HepG2 (cell line): ENCODE data around the gene MEDAG.

Experiments
- CREM ChIP-seq, 2 experiments: sonication (generic) in 1 of 2; formaldehyde crosslinking in 1 of 2; IDR thresholded peaks; 2 replicates each; pipeline versions ENCODE4 v1.4.0 to v1.6.1; 2016 to 2020; ENCODE audit warnings: antibody characterized with exemption in 1 of 2, mild to moderate bottlenecking in 1 of 2, missing genetic modification reagents in 1 of 2
- SMC3 ChIP-seq: IDR thresholded peaks from 2 replicates; pipeline ENCODE4 v1.6.1; 2011; ENCODE audit warnings: low read length, improper control_type of control experiment

DNA sequence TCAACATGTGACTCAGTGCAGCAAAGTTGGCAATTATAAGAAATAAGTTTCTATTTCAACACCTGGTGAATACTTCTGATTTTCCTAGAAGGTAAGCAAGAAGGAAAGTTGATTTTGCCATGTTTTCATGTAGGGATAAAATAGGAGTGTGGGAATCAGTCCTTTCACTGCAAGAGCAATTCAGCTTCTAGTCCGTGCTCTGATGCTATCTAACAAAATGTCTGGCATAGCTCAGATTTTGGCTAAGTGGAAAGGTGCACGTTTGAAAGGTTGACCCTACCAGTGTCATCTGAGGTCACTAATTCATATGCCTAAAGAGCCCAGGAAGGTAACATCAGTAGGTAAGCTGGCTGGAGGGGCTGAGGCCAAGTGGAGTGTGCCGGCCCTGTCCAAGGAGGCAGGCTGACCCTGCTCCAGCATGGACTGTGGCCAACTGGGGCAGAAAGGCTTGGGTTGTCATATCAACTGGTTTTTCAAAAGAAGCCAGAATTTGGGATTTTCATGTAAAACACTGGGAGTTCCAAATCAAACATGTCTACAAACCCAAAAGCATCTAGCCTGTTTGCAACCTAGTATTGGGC, 38.9 kb upstream of the MEDAG start:
- TF ChIP-seq SMC3 = no peak
- TF ChIP-seq CREM (IDR thresholded peaks at IDR 0.05) = no peak
- no peak for TF ChIP-seq CREM (CRISPR knock-in tag; IDR thresholded peaks at IDR 0.05)
